Activated CD4-positive, alpha-beta memory T cell treated with anti-CD3 and anti-CD28 coated beads, Interleukin-2, amount 10 ng/mL, durations not matched to agents 7 days and 5 days (primary cell): ENCODE data around the gene ZMPSTE24. TPM values are rescaled to one million over a fixed set of nuclear protein-coding genes. Genes with fewer than 3 reads are reported as not detected.
A peak's percentile ranks its signal among the peaks of the same experiment; 100 is the strongest.
"Not testable (repeated sequence)": the region's sequence is repeated elsewhere in the genome, so short reads cannot be mapped to it uniquely, and the experiment has no call there.

Experiments used
- CTCF ChIA-PET: fragments of 350-600 bp; sonication (Branson Sonifier 250); formaldehyde crosslinking; loops from one replicate; lab custom pipeline; 2021; ENCODE audit warnings: antibody characterized with exemption, inconsistent platforms; lab: Charles Lee
- POLR2A ChIA-PET: fragments of 350-600 bp; sonication (Branson Sonifier 250); formaldehyde crosslinking; loops from one replicate; lab custom pipeline; 2021; ENCODE audit warnings: antibody characterized with exemption; lab: Charles Lee
- DNase-seq: peaks from one replicate; pipeline ENCODE4 v3.0.0-alpha.2; 2020
- H3K27ac Mint-ChIP-seq: one replicate; pipeline ENCODE4 v1.8.0; 2021; ENCODE audit warnings: mild to moderate bottlenecking, mixed read lengths
- H3K27me3 Mint-ChIP-seq: one replicate; pipeline ENCODE4 v1.8.0; 2021; ENCODE audit warnings: mixed read lengths
- H3K36me3 Mint-ChIP-seq: one replicate; pipeline ENCODE4 v1.8.0; 2021; ENCODE audit warnings: low read depth, mixed read lengths
- H3K4me1 Mint-ChIP-seq: one replicate; pipeline ENCODE4 v1.8.0; 2021; ENCODE audit warnings: mixed read lengths
- H3K4me3 Mint-ChIP-seq: one replicate; pipeline ENCODE4 v1.8.0; 2021; ENCODE audit warnings: mild to moderate bottlenecking, mixed read lengths
- H3K9me3 Mint-ChIP-seq: one replicate; pipeline ENCODE4 v1.8.0; 2021; ENCODE audit warnings: mixed read lengths
- total RNA-seq, 2 experiments: library from RNA; stranded (reverse); gene quantifications; one replicate each; pipeline ENCODE4 v1.2.3, GENCODE V29; 2021

The ZMPSTE24 gene
- total RNA-seq, 2 experiments from 2014 or later, result 23.8 to 25.4 TPM

- Mint-ChIP-seq H3K4me1 (peaks cover 58% of the 10 kb centered on the region), H3K27ac (no peak overlapping the region), H3K27me3 (peaks cover 25% of the 10 kb centered on the region), H3K4me3 (peak overlapping the region; percentile 66), H3K9me3 (no peaks in the 10 kb centered on the region), H3K36me3 (no peaks in the 10 kb centered on the region)
- DNase-seq, result peak; percentile 29
- POLR2A ChIA-PET, result interaction anchor here (0.6 to 3.3 kb wide), 21 partner anchors 10 to 276 kb away, joined by 3 to 23 read pairs (median 4); partner anchors contain the start of genes CAP1, EXO5, RLF and ZMPSTE24
- CTCF ChIA-PET, result interaction anchor here (0.9 to 8.0 kb wide), 19 partner anchors 7 to 219 kb away, joined by 3 to 92 read pairs (median 6); partner anchors contain the start of genes PPT1, SMAP2 and ZMPSTE24
Observed at GRCh38 chr1:40315795-40316594, 58.0 kb downstream of the ZMPSTE24 start.

GRCh38 chr1:40316595-40317393 lies 58.8 kb downstream of the ZMPSTE24 start, which contains the start of gene COL9A2:
Gene COL9A2 (minus strand): TSS chr1:40317286. CDS start chr1:40317197, 89 bp downstream.
- no peak within 1 kb of the TSS for H3K27ac Mint-ChIP-seq
- peaks cover 25% of the 10 kb centered on the region for H3K27me3 Mint-ChIP-seq
- DNase-seq, result peak; percentile 41
- ChIA-PET CTCF (interaction anchor here (1.2 to 8.0 kb wide), 8 partner anchors 20 to 165 kb away, joined by 3 to 92 read pairs (median 14); no protein-coding TSS in a partner anchor), POLR2A (interaction anchor here (0.8 to 3.3 kb wide), 11 partner anchors 20 to 277 kb away, joined by 3 to 23 read pairs (median 5); partner anchors contain the start of genes CAP1, RLF and ZMPSTE24)
- no peaks in the 10 kb centered on the region for H3K36me3 Mint-ChIP-seq
- no peaks in the 10 kb centered on the region for H3K9me3 Mint-ChIP-seq
- peaks cover 55% of the 10 kb centered on the region for H3K4me1 Mint-ChIP-seq
- H3K4me3 Mint-ChIP-seq, result peak within 1 kb of the TSS; percentile 66

GRCh38 chr1:40317394-40318074 lies 59.5 kb downstream of the ZMPSTE24 start:
- Mint-ChIP-seq H3K9me3 (no peaks in the 10 kb centered on the region), H3K27ac (no peak overlapping the region), H3K4me3 (peak overlapping the region; percentile 38), H3K36me3 (no peaks in the 10 kb centered on the region), H3K4me1 (peaks cover 49% of the 10 kb centered on the region), H3K27me3 (peaks cover 25% of the 10 kb centered on the region)
- DNase-seq, result no peak
- ChIA-PET POLR2A (interaction anchor here (1.4 to 3.3 kb wide), 5 partner anchors 20 to 165 kb away, joined by 4 to 23 read pairs (median 5); partner anchors contain the start of gene ZMPSTE24), CTCF (interaction anchor here (1.2 to 8.0 kb wide), 5 partner anchors 19 to 173 kb away, joined by 3 to 92 read pairs (median 20); no protein-coding TSS in a partner anchor)

GRCh38 chr1:40318476-40318875 lies 60.4 kb downstream of the ZMPSTE24 start:
- POLR2A ChIA-PET, result interaction anchor here (0.8 to 1.4 kb wide), 2 partner anchors 17 to 56 kb away, joined by 3 to 4 read pairs; no protein-coding TSS in a partner anchor
- Mint-ChIP-seq H3K36me3 (no peaks in the 10 kb centered on the region), H3K27ac (no peak overlapping the region), H3K9me3 (no peaks in the 10 kb centered on the region), H3K4me3 (no peak overlapping the region), H3K4me1 (peaks cover 42% of the 10 kb centered on the region), H3K27me3 (peaks cover 25% of the 10 kb centered on the region)
- CTCF ChIA-PET, result interaction anchor here (0.6 to 8.0 kb wide), 4 partner anchors 19 to 174 kb away, joined by 3 to 92 read pairs (median 6); no protein-coding TSS in a partner anchor
- DNase-seq, result no peak

GRCh38 chr1:40318970-40319621 lies 61.1 kb downstream of the ZMPSTE24 start:
- H3K4me3 Mint-ChIP-seq, result no peak overlapping the region
- ChIA-PET CTCF (interaction anchor here (1.1 to 8.0 kb wide), 3 partner anchors 18 to 175 kb away, joined by 5 to 92 read pairs (median 7); no protein-coding TSS in a partner anchor), POLR2A (interaction anchor here (0.8 to 1.4 kb wide), 2 partner anchors 17 to 55 kb away, joined by 3 to 4 read pairs; no protein-coding TSS in a partner anchor)
- no peak for DNase-seq
- H3K4me1 Mint-ChIP-seq, result peaks cover 35% of the 10 kb centered on the region
- no peaks in the 10 kb centered on the region for H3K36me3 Mint-ChIP-seq
- no peaks in the 10 kb centered on the region for H3K9me3 Mint-ChIP-seq
- peaks cover 25% of the 10 kb centered on the region for H3K27me3 Mint-ChIP-seq
- H3K27ac Mint-ChIP-seq, result no peak overlapping the region

GRCh38 chr1:40331403-40331802 lies 73.4 kb downstream of the ZMPSTE24 start:
- not testable (repeated sequence) for H3K4me1 Mint-ChIP-seq, H3K27ac Mint-ChIP-seq

GRCh38 chr1:40332695-40333094 lies 74.7 kb downstream of the ZMPSTE24 start:
- Mint-ChIP-seq H3K27me3 (peaks cover 2% of the 10 kb centered on the region), H3K4me3 (no peak overlapping the region), H3K9me3 (no peaks in the 10 kb centered on the region), H3K27ac (no peak overlapping the region), H3K36me3 (no peaks in the 10 kb centered on the region), H3K4me1 (no peaks in the 10 kb centered on the region)
- no peak for DNase-seq
- ChIA-PET CTCF (interaction anchor here (1.0 to 1.5 kb wide), 3 partner anchors 14 to 177 kb away, joined by 3 to 4 read pairs (median 3); no protein-coding TSS in a partner anchor), POLR2A (interaction anchor here (0.6 kb wide), 2 partner anchors 178 to 666 kb away, joined by 3 read pairs; no protein-coding TSS in a partner anchor)

More at GRCh38 chr1:40331403-40331802, 73.4 kb downstream of the ZMPSTE24 start:
- POLR2A ChIA-PET, H3K4me3 Mint-ChIP-seq, DNase-seq, H3K27me3 Mint-ChIP-seq, H3K36me3 Mint-ChIP-seq, H3K9me3 Mint-ChIP-seq: not testable (repeated sequence)
- CTCF ChIA-PET, result interaction anchor here (1.2 kb wide), 1 partner anchor 178 kb away, joined by 3 read pairs; no protein-coding TSS in a partner anchor

GRCh38 chr1:40337443-40337842 lies 79.4 kb downstream of the ZMPSTE24 start:
- POLR2A ChIA-PET, result interaction anchor here (1.2 to 4.0 kb wide), 6 partner anchors 14 to 259 kb away, joined by 3 to 23 read pairs (median 10); partner anchors contain the start of genes COL9A2 and SMAP2
- Mint-ChIP-seq H3K27me3 (no peaks in the 10 kb centered on the region), H3K4me1 (peaks cover 39% of the 10 kb centered on the region)

GRCh38 chr1:40338745-40339419 lies 80.8 kb downstream of the ZMPSTE24 start:
- no peaks in the 10 kb centered on the region for H3K36me3 Mint-ChIP-seq
- H3K27me3 Mint-ChIP-seq, result no peaks in the 10 kb centered on the region
- peak overlapping the region; percentile 17 for H3K4me3 Mint-ChIP-seq
- POLR2A ChIA-PET, result interaction anchor here (0.7 to 7.5 kb wide), 17 partner anchors 9 to 264 kb away, joined by 3 to 96 read pairs (median 4); partner anchors contain the start of genes COL9A2, SMAP2 and ZNF684
- peak; percentile 92 for DNase-seq
- H3K4me1 Mint-ChIP-seq, result peaks cover 49% of the 10 kb centered on the region
- no peaks in the 10 kb centered on the region for H3K9me3 Mint-ChIP-seq
- H3K27ac Mint-ChIP-seq, result peak overlapping the region; percentile 24
- CTCF ChIA-PET, result interaction anchor here (0.6 to 11.6 kb wide), 62 partner anchors 10 to 502 kb away, joined by 3 to 217 read pairs (median 5); partner anchors contain the start of genes COL9A2, RLF, SMAP2 and ZFP69B

More at GRCh38 chr1:40337443-40337842, 79.4 kb downstream of the ZMPSTE24 start:
- CTCF ChIA-PET, result interaction anchor here (1.0 to 11.6 kb wide), 22 partner anchors 14 to 417 kb away, joined by 3 to 217 read pairs (median 12); partner anchors contain the start of genes COL9A2 and SMAP2
- H3K9me3 Mint-ChIP-seq, result no peaks in the 10 kb centered on the region
- no peak overlapping the region for H3K4me3 Mint-ChIP-seq
- H3K36me3 Mint-ChIP-seq, result no peaks in the 10 kb centered on the region
- no peak overlapping the region for H3K27ac Mint-ChIP-seq
- no peak for DNase-seq
